Measurements from ENCODE around the gene NLRC3. TPM values are rescaled to one million over a fixed set of nuclear protein-coding genes. Genes with fewer than 3 reads are reported as not detected.

Gene NLRC3
- total and polyA plus RNA-seq, 2 donors from 2014 or later = 0.52 to 5.3 TPM

GRCh38 chr16:3623642-3624041 lies 46.4 kb upstream of the NLRC3 start:
- Histone ChIP-seq H3K27me3 (ENCODE audit: control insufficient read depth, insufficient read depth, low read length) (no peaks in the 10 kb centered on the region), H3K9me3 (ENCODE audit: control insufficient read depth in 2 of 3, insufficient read depth in 1 of 3, low read length in 3 of 3) (no peaks in the 10 kb centered on the region), H3K27ac (ENCODE audit: low read depth in 2 of 2, low read length in 2 of 2) (no peak overlapping the region), H3K4me1 (ENCODE audit: control insufficient read depth in 2 of 3, insufficient read depth in 2 of 3, low read depth in 1 of 3, low read length in 3 of 3) (no peaks in the 10 kb centered on the region), H3K9ac (ENCODE audit: low read length in 3 of 3) (no peak overlapping the region), H3K36me3 (ENCODE audit: control insufficient read depth in 2 of 3, insufficient read depth in 3 of 3, low read length in 3 of 3) (no peaks in the 10 kb centered on the region), H3K4me3 (ENCODE audit: low read length in 3 of 3) (no peak overlapping the region)
- peak in 1 of 5 donors; percentile 10 for DNase-seq
- intact Hi-C loops (cut with DNase I) = no loop called here
- no peak for FAIRE-seq
- TF ChIP-seq CTCF (IDR thresholded peaks at IDR 0.05; ENCODE audit: borderline replicate concordance, extremely low read depth, insufficient read depth) = no peak

GRCh38 chr16:3618769-3619141 lies 41.6 kb upstream of the NLRC3 start:
- no peaks in the 10 kb centered on the region for H3K27me3 ChIP-seq (ENCODE audit: control insufficient read depth, insufficient read depth, low read length)
- intact Hi-C loops (cut with DNase I) = no loop called here
- no peak for TF ChIP-seq CTCF (IDR thresholded peaks at IDR 0.05; ENCODE audit: borderline replicate concordance, extremely low read depth, insufficient read depth)
- no peak overlapping the region for H3K9ac ChIP-seq (ENCODE audit: low read length in 3 of 3)
- no peaks in the 10 kb centered on the region for H3K4me1 ChIP-seq (ENCODE audit: control insufficient read depth in 2 of 3, insufficient read depth in 2 of 3, low read depth in 1 of 3, low read length in 3 of 3)
- H3K27ac ChIP-seq (ENCODE audit: low read depth in 2 of 2, low read length in 2 of 2) = no peak overlapping the region
- no peak overlapping the region for H3K4me3 ChIP-seq (ENCODE audit: low read length in 3 of 3)
- DNase-seq = no peak
- no peaks in the 10 kb centered on the region for H3K36me3 ChIP-seq (ENCODE audit: control insufficient read depth in 2 of 3, insufficient read depth in 3 of 3, low read length in 3 of 3)
- FAIRE-seq = no peak
- no peaks in the 10 kb centered on the region for H3K9me3 ChIP-seq (ENCODE audit: control insufficient read depth in 2 of 3, insufficient read depth in 1 of 3, low read length in 3 of 3)

- DNase-seq = no peak
- no peaks in the 10 kb centered on the region for H3K9me3 ChIP-seq (ENCODE audit: control insufficient read depth in 2 of 3, insufficient read depth in 1 of 3, low read length in 3 of 3)
- H3K36me3 ChIP-seq (ENCODE audit: control insufficient read depth in 2 of 3, insufficient read depth in 3 of 3, low read length in 3 of 3) = no peaks in the 10 kb centered on the region
- H3K27me3 ChIP-seq (ENCODE audit: control insufficient read depth, insufficient read depth, low read length) = no peaks in the 10 kb centered on the region
- intact Hi-C loops (cut with DNase I) = no loop called here
- peak overlapping the region in 1 of 3 donors; percentile 94 for H3K4me3 ChIP-seq (ENCODE audit: low read length in 3 of 3)
- H3K4me1 ChIP-seq (ENCODE audit: control insufficient read depth in 2 of 3, insufficient read depth in 2 of 3, low read depth in 1 of 3, low read length in 3 of 3) = peaks cover 0 to 6% (median 3%) of the 10 kb centered on the region in 3 donors
- no peak for FAIRE-seq
- H3K27ac ChIP-seq (ENCODE audit: low read depth in 2 of 2, low read length in 2 of 2) = no peak overlapping the region
- H3K9ac ChIP-seq (ENCODE audit: low read length in 3 of 3) = peak overlapping the region in 1 of 3 donors; percentile 90
- no peak for TF ChIP-seq CTCF (IDR thresholded peaks at IDR 0.05; ENCODE audit: borderline replicate concordance, extremely low read depth, insufficient read depth)
Measured at GRCh38 chr16:3612510-3613466, 35.6 kb upstream of the NLRC3 start.
